HG03558 (cell line): ENCODE measurements around the gene OR5M3.

Experiments used
- ATAC-seq: cut with Tn5 transposase; IDR thresholded peaks from one replicate; pipeline ENCODE4 v1.9.1; 2021; ENCODE audit warnings: moderate number of reproducible peaks; ENCODE audit not compliant: unreplicated experiment; ENCODE audit errors: extremely low read depth

Gene OR5M3

GRCh38 chr11:56473252-56473651 lies at the start of gene OR5M3:
TSS of gene OR5M3 (minus strand) at chr11:56473352. CDS start at chr11:56470497, 2,855 bp downstream.
- ATAC-seq: no peak

GRCh38 chr11:56522008-56522407 lies 48.9 kb upstream of the OR5M3 start:
- ATAC-seq: no peak

DNA sequence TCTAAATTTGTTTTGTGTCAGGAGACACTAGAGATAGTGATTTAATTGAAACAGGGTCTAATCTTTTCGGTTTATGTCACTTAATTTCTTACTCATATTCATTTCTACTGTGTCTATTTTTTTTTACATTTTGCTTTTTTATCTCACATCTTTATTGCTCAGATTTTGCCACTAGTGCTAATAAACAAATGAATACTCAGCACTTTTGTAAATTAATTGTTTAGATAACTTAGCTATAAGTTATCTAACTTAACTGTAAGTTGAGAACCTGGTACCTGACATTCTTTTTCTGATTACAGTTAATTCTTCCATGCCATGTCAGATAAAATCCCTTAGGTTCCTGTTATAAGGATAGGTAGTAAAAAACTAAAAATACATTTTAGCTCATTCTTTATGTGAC lies 40.1 kb upstream of the OR5M3 start:
- ATAC-seq: no peak

DNA sequence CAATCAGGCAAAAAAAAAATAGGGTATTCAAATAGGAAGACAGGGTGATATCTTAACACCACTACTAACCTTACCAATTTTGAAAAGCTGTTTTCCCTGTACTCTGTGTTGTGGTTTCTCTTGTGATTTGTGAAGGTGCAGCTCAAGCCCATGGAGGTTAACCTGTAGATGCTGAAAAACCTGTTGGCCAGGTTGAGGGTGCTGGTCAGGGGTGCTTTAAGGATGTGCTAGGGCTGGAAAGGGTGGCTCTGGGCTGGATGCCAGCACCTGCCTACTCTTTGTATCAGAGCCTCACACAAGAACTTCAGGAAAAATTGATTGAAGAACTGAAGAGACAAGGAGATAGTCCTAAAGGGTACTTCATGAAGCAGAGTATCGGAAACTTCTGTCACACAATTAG lies 36.3 kb upstream of the OR5M3 start:
- no peak for ATAC-seq

GRCh38 chr11:56497010-56497409 lies 23.9 kb upstream of the OR5M3 start:
- no peak for ATAC-seq

DNA sequence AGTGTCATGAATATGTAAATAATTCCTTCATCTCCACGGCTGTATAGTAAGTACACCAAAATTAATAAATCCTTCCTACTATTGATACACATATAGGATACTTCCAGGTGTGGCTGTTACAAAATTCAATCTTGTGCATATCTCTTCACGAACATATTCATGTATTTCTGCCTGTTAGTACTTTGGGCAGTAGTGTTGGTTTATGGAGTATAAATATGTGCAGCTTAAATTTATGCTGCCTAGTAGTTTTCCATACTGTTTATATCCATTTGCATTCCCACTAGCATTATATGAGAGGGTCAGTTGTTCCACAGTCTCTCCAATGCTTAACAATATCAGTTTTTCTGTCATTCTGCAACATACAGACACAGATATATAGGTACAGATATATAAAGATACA lies 22.0 kb upstream of the OR5M3 start:
- no peak for ATAC-seq

GRCh38 chr11:56491270-56491669 lies 18.1 kb upstream of the OR5M3 start, which contains the start of gene OR5M8:
TSS of gene OR5M8 (minus strand) at chr11:56491370. CDS start at chr11:56491370, 0 bp downstream.
- no peak for ATAC-seq

DNA sequence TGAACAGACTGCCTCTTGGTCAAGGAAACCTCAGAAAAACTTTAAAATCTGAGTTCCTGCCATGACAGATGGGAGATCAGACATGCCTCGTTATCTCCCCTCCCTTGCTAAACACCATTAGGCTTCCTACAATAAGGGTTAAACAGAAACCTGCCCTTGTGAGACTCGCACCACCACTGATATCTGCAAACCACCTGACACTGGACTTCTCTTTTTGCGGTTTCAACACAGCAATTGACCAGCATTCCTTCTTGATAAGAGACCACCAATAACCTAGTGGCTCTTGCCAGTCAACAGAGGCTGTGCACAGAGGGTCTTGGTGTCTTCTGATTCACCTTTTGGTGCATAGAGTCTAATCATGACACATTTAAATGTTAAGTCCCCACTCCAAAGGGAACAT lies 13.6 kb upstream of the OR5M3 start:
- ATAC-seq: no peak

GRCh38 chr11:56474729-56475235 lies 1.6 kb upstream of the OR5M3 start:
- ATAC-seq: no peak

GRCh38 chr11:56457076-56457475 lies 16.1 kb downstream of the OR5M3 start:
- no peak for ATAC-seq

DNA sequence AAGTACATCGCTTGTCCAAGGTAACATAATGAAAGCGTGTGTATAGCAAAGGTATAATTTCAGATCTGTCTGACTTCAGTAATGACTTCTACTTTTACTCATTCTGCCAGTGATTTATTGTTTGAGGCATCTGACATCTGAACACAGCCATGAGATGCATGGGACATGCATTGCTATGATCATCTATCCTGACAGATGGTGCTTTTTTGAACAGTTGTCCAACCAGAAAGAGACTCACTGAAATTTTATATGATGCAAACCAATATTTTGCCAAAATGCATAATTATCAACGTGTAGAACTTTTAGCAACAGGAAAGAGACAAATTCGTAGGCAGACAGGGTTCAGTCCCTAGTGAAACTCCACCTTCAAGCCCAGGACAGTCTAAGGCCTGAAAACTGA lies 19.6 kb downstream of the OR5M3 start:
- no peak for ATAC-seq
